ENCODE data around the gene LMX1B.

GRCh38 chr9:126700903-126701812 lies 87.4 kb downstream of the LMX1B start:
- TF ChIP-seq, protein P1, sequence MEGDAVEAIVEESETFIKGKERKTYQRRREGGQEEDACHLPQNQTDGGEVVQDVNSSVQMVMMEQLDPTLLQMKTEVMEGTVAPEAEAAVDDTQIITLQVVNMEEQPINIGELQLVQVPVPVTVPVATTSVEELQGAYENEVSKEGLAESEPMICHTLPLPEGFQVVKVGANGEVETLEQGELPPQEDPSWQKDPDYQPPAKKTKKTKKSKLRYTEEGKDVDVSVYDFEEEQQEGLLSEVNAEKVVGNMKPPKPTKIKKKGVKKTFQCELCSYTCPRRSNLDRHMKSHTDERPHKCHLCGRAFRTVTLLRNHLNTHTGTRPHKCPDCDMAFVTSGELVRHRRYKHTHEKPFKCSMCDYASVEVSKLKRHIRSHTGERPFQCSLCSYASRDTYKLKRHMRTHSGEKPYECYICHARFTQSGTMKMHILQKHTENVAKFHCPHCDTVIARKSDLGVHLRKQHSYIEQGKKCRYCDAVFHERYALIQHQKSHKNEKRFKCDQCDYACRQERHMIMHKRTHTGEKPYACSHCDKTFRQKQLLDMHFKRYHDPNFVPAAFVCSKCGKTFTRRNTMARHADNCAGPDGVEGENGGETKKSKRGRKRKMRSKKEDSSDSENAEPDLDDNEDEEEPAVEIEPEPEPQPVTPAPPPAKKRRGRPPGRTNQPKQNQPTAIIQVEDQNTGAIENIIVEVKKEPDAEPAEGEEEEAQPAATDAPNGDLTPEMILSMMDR (IDR thresholded peaks at IDR 0.05; ENCODE audit: low read depth, low read length) = no peak
- TF ChIP-seq, protein P2, sequence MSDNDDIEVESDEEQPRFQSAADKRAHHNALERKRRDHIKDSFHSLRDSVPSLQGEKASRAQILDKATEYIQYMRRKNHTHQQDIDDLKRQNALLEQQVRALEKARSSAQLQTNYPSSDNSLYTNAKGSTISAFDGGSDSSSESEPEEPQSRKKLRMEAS (IDR thresholded peaks at IDR 0.05; ENCODE audit: low read depth, low read length) = no peak
